ENCODE results near the gene TNRC6C. TPM values are rescaled to one million over a fixed set of nuclear protein-coding genes. Genes with fewer than 3 reads are reported as not detected.
A peak's percentile ranks its signal among the peaks of the same experiment; 100 is the strongest.

Gene TNRC6C
- total RNA-seq, 4 donors from 2014 or later = 15.8 to 30.3 (median 27.7) TPM

DNA sequence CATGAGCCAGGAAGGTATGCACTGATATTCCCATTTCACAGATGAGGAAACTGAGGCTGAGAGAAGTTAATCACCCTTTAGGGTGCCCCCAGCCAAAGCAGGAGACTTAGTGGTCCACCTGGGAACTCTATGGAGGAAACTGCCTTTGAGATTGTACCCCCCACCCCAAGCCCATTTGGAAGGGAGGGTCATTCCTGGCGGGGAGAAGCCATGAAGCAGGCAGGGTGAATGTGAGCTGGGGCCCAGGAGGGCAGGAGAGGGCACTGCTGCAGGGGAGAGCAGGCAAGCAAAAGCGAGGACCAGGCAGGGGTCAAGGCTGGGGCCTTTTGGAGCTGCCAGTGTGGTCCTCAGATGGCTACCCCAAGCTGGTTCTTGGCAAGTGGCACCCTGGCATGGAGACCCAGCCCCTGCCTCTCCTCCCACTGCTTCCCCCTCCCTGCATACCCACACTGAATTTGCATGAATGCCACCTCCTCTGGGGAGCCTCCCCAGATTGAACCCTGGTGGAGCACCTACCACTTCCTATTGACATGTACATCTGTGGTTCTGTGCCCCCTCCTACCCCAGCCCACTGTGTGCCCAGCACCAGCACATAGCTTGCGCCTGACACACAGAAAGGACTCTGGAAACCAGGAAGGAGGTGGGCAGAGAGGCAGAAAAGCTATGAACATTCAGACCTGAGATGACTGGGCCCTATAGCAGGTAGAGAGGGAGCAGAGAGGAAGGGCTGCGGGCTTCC, 171.0 kb downstream of the TNRC6C start:
- no peak for TF ChIP-seq EP300 (IDR thresholded peaks at IDR 0.05)
- no peak for TF ChIP-seq POLR2A (IDR thresholded peaks at IDR 0.05)
- TF ChIP-seq, protein P1, sequence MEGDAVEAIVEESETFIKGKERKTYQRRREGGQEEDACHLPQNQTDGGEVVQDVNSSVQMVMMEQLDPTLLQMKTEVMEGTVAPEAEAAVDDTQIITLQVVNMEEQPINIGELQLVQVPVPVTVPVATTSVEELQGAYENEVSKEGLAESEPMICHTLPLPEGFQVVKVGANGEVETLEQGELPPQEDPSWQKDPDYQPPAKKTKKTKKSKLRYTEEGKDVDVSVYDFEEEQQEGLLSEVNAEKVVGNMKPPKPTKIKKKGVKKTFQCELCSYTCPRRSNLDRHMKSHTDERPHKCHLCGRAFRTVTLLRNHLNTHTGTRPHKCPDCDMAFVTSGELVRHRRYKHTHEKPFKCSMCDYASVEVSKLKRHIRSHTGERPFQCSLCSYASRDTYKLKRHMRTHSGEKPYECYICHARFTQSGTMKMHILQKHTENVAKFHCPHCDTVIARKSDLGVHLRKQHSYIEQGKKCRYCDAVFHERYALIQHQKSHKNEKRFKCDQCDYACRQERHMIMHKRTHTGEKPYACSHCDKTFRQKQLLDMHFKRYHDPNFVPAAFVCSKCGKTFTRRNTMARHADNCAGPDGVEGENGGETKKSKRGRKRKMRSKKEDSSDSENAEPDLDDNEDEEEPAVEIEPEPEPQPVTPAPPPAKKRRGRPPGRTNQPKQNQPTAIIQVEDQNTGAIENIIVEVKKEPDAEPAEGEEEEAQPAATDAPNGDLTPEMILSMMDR (IDR thresholded peaks at IDR 0.05) = no peak
- no peak for TF ChIP-seq POLR2AphosphoS5 (IDR thresholded peaks at IDR 0.05)
- Histone ChIP-seq H3K36me3 (peaks cover 0 to 14% of the 10 kb centered on the region in 2 donors), H3K9me3 (no peaks in the 10 kb centered on the region), H3K27ac (peak overlapping the region in 2 of 4 donors; percentile 55 to 81), H3K4me1 (peaks cover 0 to 82% (median 34%) of the 10 kb centered on the region in 3 donors), H3K27me3 (peaks cover 65% of the 10 kb centered on the region), H3K4me3 (no peak overlapping the region)
- no peak for ATAC-seq
- WGBS, 2 donors (ENCODE audit: low coverage in 1 of 2) = 90% methylated on average over 2 of the region's 4 CpGs; no CpG with 5 or more reads in 1 of the 2 donors

DNA sequence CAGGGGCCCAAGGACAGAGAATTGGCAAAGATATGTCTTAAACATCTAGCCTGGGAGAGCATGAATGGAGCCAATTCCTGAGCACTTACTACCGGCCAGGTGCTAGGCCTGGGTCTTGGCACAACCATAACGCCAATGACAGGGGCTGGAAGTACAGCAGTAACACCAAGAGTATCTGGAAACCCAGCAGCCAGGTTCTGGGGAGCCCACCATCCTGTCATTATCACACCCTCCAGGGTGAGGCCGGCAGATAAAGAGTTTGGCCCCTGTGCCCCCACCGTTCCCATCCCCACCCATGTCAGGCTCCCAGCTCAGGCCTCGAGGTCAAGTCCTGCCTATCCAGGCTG, 171.6 kb downstream of the TNRC6C start:
- Histone ChIP-seq H3K9me3 (no peaks in the 10 kb centered on the region), H3K4me1 (peaks cover 0 to 76% (median 34%) of the 10 kb centered on the region in 3 donors), H3K36me3 (peaks cover 0 to 9% of the 10 kb centered on the region in 2 donors), H3K4me3 (no peak overlapping the region), H3K27ac (peak overlapping the region in 2 of 4 donors; percentile 55 to 81), H3K27me3 (peaks cover 70% of the 10 kb centered on the region)
- WGBS, 2 donors (ENCODE audit: low coverage in 1 of 2) = no CpG with 5 or more reads among the region's 5 CpGs
- no peak for ATAC-seq
- TF ChIP-seq, protein P1 (IDR thresholded peaks at IDR 0.05) = no peak
- no peak for TF ChIP-seq POLR2AphosphoS5 (IDR thresholded peaks at IDR 0.05)
- no peak for TF ChIP-seq POLR2A (IDR thresholded peaks at IDR 0.05)
- TF ChIP-seq EP300 (IDR thresholded peaks at IDR 0.05) = no peak

DNA sequence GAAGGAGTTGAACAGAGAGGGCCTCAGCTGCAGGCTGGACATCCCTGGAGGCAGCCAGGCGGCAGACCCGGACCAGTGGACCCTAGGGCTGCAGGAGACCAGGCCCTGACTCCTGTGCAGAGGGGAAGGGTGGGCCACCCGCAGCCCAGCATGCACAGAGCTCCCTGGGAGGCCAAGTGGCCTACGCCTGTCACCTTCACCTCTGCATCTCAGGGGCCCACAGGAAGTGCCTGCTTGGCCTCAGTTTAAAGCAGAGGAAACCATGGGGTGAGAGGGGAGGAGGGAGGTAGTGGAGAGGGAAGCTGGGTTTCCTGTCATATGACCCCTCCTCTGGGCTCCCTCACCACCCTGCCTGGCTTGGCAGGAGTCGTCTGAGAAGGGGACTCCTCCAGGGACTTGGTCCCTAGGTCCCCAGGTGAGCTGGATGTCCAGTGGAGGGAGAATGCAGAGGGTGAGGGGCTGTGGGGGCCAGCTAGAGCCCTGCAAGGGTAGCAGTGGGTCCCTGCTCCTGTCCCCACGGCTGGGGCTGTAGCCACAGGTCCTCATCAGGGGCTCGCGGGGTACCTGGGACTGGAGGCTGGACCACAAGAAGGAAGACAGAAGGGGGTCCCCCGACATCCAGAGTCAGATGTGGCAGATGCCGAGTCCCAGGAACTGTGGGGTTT, 172.1 kb downstream of the TNRC6C start, which contains the start of gene TMC8:
TMC8 (plus strand) TSS at position 335 of the 665 bp plus-strand sequence. CDS start 818 bp downstream, outside the sequence.
- Histone ChIP-seq H3K4me1 (peaks cover 0 to 71% (median 34%) of the 10 kb centered on the region in 3 donors), H3K27me3 (peaks cover 70% of the 10 kb centered on the region), H3K4me3 (peak within 1 kb of the TSS in 1 of 2 donors; percentile 39), H3K9me3 (no peaks in the 10 kb centered on the region), H3K36me3 (peaks cover 0 to 4% of the 10 kb centered on the region in 2 donors), H3K27ac (peak within 1 kb of the TSS in 2 of 4 donors; percentile 55 to 81)
- WGBS, 2 donors (ENCODE audit: low coverage in 1 of 2) = 80 to 100% methylated on average over 1 to 2 of the region's 10 CpGs
- TF ChIP-seq EP300 (IDR thresholded peaks at IDR 0.05) = no peak
- TF ChIP-seq POLR2A (IDR thresholded peaks at IDR 0.05) = no peak
- TF ChIP-seq, protein P1 (IDR thresholded peaks at IDR 0.05) = no peak
- ATAC-seq = no peak

DNA sequence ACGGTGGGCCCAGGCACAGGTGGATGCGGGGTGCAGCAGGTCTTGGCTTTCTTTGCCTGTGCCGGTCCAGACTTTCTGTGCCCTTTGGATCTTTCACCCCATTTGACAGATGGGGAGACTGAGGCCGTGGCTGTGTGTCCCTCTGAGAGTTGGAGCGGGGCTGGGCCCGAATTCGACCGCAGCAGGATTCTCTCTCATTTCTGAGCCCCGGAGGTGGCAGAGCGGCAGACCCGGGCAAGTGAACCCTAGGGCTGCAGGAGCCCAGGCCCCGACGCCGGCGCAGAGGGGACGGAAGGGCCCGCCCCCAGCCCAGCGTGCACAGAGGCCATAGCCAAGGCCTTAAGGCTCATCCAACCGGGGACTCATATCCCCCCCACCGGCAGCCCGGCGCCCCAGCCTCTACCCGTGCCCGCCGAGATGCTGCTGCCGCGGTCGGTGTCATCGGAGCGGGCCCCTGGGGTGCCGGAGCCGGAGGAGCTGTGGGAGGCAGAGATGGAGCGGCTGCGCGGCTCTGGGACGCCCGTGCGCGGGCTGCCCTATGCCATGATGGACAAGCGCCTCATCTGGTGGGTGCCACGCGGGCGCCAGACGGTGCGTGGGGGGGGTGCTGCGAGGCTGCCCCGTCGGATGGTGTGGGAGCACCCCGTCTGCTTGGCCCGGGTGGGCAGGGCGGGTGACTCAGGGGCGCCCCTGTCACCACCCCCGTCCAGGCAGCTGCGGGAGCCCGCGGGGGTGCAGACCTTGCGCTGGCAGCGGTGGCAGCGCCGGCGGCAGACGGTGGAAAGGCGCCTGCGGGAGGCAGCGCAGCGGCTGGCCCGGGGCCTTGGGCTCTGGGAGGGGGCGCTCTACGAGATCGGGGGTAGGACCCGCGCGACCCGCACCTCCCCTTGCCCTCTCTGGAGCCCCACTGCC, 172.9 kb downstream of the TNRC6C start:
- Histone ChIP-seq H3K4me1 (peaks cover 0 to 62% (median 26%) of the 10 kb centered on the region in 3 donors), H3K36me3 (no peaks in the 10 kb centered on the region), H3K27ac (peak overlapping the region in 1 of 4 donors; percentile 81), H3K9me3 (no peaks in the 10 kb centered on the region), H3K27me3 (peaks cover 70% of the 10 kb centered on the region), H3K4me3 (peak overlapping the region in 1 of 2 donors; percentile 39)
- TF ChIP-seq POLR2A (IDR thresholded peaks at IDR 0.05) = no peak
- TF ChIP-seq POLR2AphosphoS5 (IDR thresholded peaks at IDR 0.05) = no peak
- TF ChIP-seq EP300 (IDR thresholded peaks at IDR 0.05) = no peak
- TF ChIP-seq, protein P1 (IDR thresholded peaks at IDR 0.05) = no peak
- no peak for ATAC-seq
- 0% methylated on average over 2 of the region's 74 CpGs; no CpG with 5 or more reads in 1 of the 2 donors for WGBS, 2 donors (ENCODE audit: low coverage in 1 of 2)
